H9 (cell line): ENCODE results near the gene LRMDA. TPM values are rescaled to one million over a fixed set of nuclear protein-coding genes. Genes with fewer than 3 reads are reported as not detected.

Experiments
- DNase-seq: peaks from one replicate; pipeline ENCODE4 v3.0.0-alpha.2; 2017
- H2AFZ ChIP-seq: one replicate; pipeline ENCODE4 v1.6.1; 2013; ENCODE audit warnings: mild to moderate bottlenecking, low read length, control low read depth, moderate library complexity
- H2AK5ac ChIP-seq: 2 replicates; pipeline ENCODE4 v1.6.1; 2013; ENCODE audit warnings: low read length, control low read depth, mixed read lengths; ENCODE audit not compliant: insufficient read length
- H2BK120ac ChIP-seq: one replicate; pipeline ENCODE4 v1.6.1; 2013; ENCODE audit warnings: low read depth, mild to moderate bottlenecking, low read length, control low read depth, inconsistent platforms; ENCODE audit not compliant: poor library complexity, severe bottlenecking
- H2BK12ac ChIP-seq: 2 replicates; pipeline ENCODE4 v1.6.1; 2013; ENCODE audit warnings: low read length, control low read depth, mixed read lengths, low read depth; ENCODE audit not compliant: insufficient read length
- H2BK15ac ChIP-seq: 2 replicates; pipeline ENCODE4 v1.6.1; 2013; ENCODE audit warnings: low read depth, low read length, control low read depth
- H2BK20ac ChIP-seq: one replicate; pipeline ENCODE4 v1.6.1; 2013; ENCODE audit warnings: low read depth, mild to moderate bottlenecking, low read length, control low read depth, inconsistent platforms; ENCODE audit not compliant: poor library complexity, severe bottlenecking
- H2BK5ac ChIP-seq: 2 replicates; pipeline ENCODE4 v1.6.1; 2013; ENCODE audit warnings: low read length, control low read depth, mixed read lengths; ENCODE audit not compliant: insufficient read length
- H3K14ac ChIP-seq: 2 replicates; pipeline ENCODE4 v1.6.1; 2013; ENCODE audit warnings: low read length, control low read depth; ENCODE audit not compliant: insufficient read depth
- H3K18ac ChIP-seq: 2 replicates; pipeline ENCODE4 v1.6.1; 2013; ENCODE audit warnings: low read depth, mild to moderate bottlenecking, mixed read lengths, low read length, control low read depth; ENCODE audit not compliant: insufficient read length
- H3K23ac ChIP-seq: 2 replicates; pipeline ENCODE4 v1.6.1; 2013; ENCODE audit warnings: low read length, control low read depth, mixed read lengths, low read depth; ENCODE audit not compliant: insufficient read length
- H3K23me2 ChIP-seq: 2 replicates; pipeline ENCODE4 v1.6.1; 2013; ENCODE audit warnings: low read depth, mild to moderate bottlenecking, mixed read lengths, low read length, control low read depth; ENCODE audit not compliant: insufficient read length, poor library complexity, severe bottlenecking
- H3K27ac ChIP-seq: 2 replicates; pipeline ENCODE4 v1.5.1; 2013; ENCODE audit warnings: low read length, control low read depth, mixed read lengths, low read depth; ENCODE audit not compliant: insufficient read length
- H3K27me3 ChIP-seq: 2 replicates; pipeline ENCODE4 v1.6.1; 2013; ENCODE audit warnings: low read length, control low read depth, inconsistent platforms; ENCODE audit not compliant: insufficient read depth
- H3K4ac ChIP-seq: 2 replicates; pipeline ENCODE4 v1.6.1; 2013; ENCODE audit warnings: low read depth, mild to moderate bottlenecking, control low read depth, inconsistent platforms, low read length, moderate library complexity
- H3K4me1 ChIP-seq: 2 replicates; pipeline ENCODE4 v1.6.1; 2013; ENCODE audit warnings: low read length, control low read depth, inconsistent platforms; ENCODE audit not compliant: insufficient read depth
- H3K4me2 ChIP-seq: 2 replicates; pipeline ENCODE4 v1.6.1; 2013; ENCODE audit warnings: low read length, control low read depth, mixed read lengths; ENCODE audit not compliant: insufficient read length, insufficient read depth
- H3K56ac ChIP-seq: 2 replicates; pipeline ENCODE4 v1.6.1; 2013; ENCODE audit warnings: low read depth, mild to moderate bottlenecking, mixed read lengths, low read length, control low read depth; ENCODE audit not compliant: insufficient read length
- H3K79me1 ChIP-seq: 2 replicates; pipeline ENCODE4 v1.6.1; 2013; ENCODE audit warnings: low read depth, mild to moderate bottlenecking, moderate library complexity, low read length, control low read depth, inconsistent platforms; ENCODE audit not compliant: insufficient read depth, poor library complexity, severe bottlenecking
- H3K79me2 ChIP-seq: 2 replicates; pipeline ENCODE4 v1.6.1; 2013; ENCODE audit warnings: low read length, control low read depth, inconsistent platforms; ENCODE audit not compliant: insufficient read depth
- H3K9ac ChIP-seq: 2 replicates; pipeline ENCODE4 v1.6.1; 2013; ENCODE audit warnings: low read length, control low read depth, mixed read lengths; ENCODE audit not compliant: insufficient read length; ENCODE audit errors: extremely low read depth
- H3K9me3 ChIP-seq: one replicate; pipeline ENCODE4 v1.6.1; 2013; ENCODE audit warnings: low read depth, low read length, inconsistent platforms; ENCODE audit not compliant: control insufficient read depth
- H3T11ph ChIP-seq: one replicate; pipeline ENCODE4 v1.6.1; 2013; ENCODE audit warnings: mild to moderate bottlenecking, low read length, control low read depth, inconsistent platforms
- H4K20me1 ChIP-seq: one replicate; pipeline ENCODE4 v1.6.1; 2013; ENCODE audit not compliant: control insufficient read depth, insufficient read length, insufficient read depth
- H4K5ac ChIP-seq: 2 replicates; pipeline ENCODE4 v1.6.1; 2013; ENCODE audit warnings: low read depth, mild to moderate bottlenecking, mixed read lengths, low read length, control low read depth; ENCODE audit not compliant: insufficient read length
- H4K8ac ChIP-seq: replicated peaks from 2 replicates; pipeline ENCODE4 v1.6.1; 2013; ENCODE audit warnings: low read length, control low read depth, mixed read lengths, low read depth; ENCODE audit not compliant: insufficient read length
- H4K91ac ChIP-seq: 2 replicates; pipeline ENCODE4 v1.6.1; 2013; ENCODE audit warnings: low read depth, mild to moderate bottlenecking, moderate library complexity, mixed read lengths, low read length, control low read depth; ENCODE audit not compliant: insufficient read length
- H3K27ac Mint-ChIP-seq, 3 experiments: 2 replicates in 2 of 3; 3 replicates in 1 of 3; pipeline ENCODE4 v1.8.0; 2020 to 2021; ENCODE audit warnings: mixed read lengths in 3 of 3, mild to moderate bottlenecking in 1 of 3, moderate library complexity in 1 of 3
- H3K27me3 Mint-ChIP-seq: 2 replicates; pipeline ENCODE4 v1.8.0; 2021; ENCODE audit warnings: low read depth, mild to moderate bottlenecking, moderate library complexity, mixed read lengths
- H3K36me3 Mint-ChIP-seq, 3 experiments: 2 replicates in 2 of 3; 3 replicates in 1 of 3; pipeline ENCODE4 v1.8.0; 2020 to 2021; ENCODE audit warnings: low read depth in 3 of 3, mixed read lengths in 3 of 3; ENCODE audit not compliant: insufficient read depth in 1 of 3
- H3K4me1 Mint-ChIP-seq, 2 experiments: 2 replicates each; pipeline ENCODE4 v1.8.0; 2020; ENCODE audit warnings: mixed read lengths in 2 of 2
- H3K4me3 Mint-ChIP-seq, 2 experiments: 2 replicates in 1 of 2; 3 replicates in 1 of 2; pipeline ENCODE4 v1.8.0; 2020 to 2021; ENCODE audit warnings: mild to moderate bottlenecking in 2 of 2, mixed read lengths in 2 of 2, moderate library complexity in 1 of 2
- H3K9me3 Mint-ChIP-seq, 2 experiments: 2 replicates in 1 of 2; 3 replicates in 1 of 2; pipeline ENCODE4 v1.8.0; 2020; ENCODE audit warnings: mild to moderate bottlenecking in 2 of 2, mixed read lengths in 2 of 2, moderate library complexity in 1 of 2
- WGBS: extraction: QIAGEN DNeasy Blood & Tissue Kit; methylation state at CpG from one replicate; pipeline ENCODE4 v1.1.7; 2013; ENCODE audit warnings: missing lambda C conversion rate, low lambda C conversion rate, mixed read lengths; ENCODE audit not compliant: insufficient read length; ENCODE audit errors: extremely low coverage; 5-methylcytosine and 5-hydroxymethylcytosine counted together
- total RNA-seq: library from RNA; stranded (reverse); gene quantifications from 2 replicates; pipeline ENCODE4 v1.2.1, GENCODE V29; 2021
- TF ChIP-seq, protein P1 (sequence below): fragments of 200-600 bp; sonication (generic); conservative IDR thresholded peaks from 3 replicates; pipeline ENCODE4 v1.8.0; 2021; ENCODE audit warnings: antibody characterized with exemption, mild to moderate bottlenecking

LRMDA gene
- total RNA-seq, 1 experiment from 2014 or later = 1.8 TPM

DNA sequence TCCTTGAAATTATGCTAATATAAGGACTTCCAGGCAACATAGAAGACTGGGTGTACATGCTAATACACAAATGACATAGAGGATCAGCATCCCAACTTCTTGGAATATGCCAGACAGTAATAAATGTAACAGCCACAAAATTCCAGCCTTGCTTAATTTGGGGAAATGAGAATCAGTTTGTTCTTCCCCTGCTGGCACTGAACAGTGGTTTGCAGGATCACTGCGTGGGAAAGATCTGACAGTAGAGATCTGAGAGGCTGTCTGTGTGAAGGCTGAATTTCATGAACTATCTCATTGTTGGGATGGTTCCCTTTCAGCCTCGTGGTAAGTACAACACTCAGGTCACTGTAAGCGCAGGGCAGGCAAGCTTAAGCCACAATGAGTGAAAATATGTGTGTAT, 1078.0 kb downstream of the LRMDA start:
- Mint-ChIP-seq H3K4me3 (no peak overlapping the region), H3K4me1 (no peaks in the 10 kb centered on the region; a peak in 1 of 4 replicates), H3K27me3 (no peaks in the 10 kb centered on the region), H3K27ac (no peak overlapping the region), H3K9me3 (peaks cover 0 to 7% of the 10 kb centered on the region in 2 experiments; a peak in 2 of 5 replicates), H3K36me3 (peaks cover 0 to 3% (median 0%) of the 10 kb centered on the region in 3 experiments; a peak in 1 of 7 replicates)
- Histone ChIP-seq H3T11ph (no peak overlapping the region), H4K91ac (no peak overlapping the region), H3K4me1 (no peaks in the 10 kb centered on the region), H2BK20ac (no peak overlapping the region), H2BK5ac (no peak overlapping the region), H2AFZ (no peak overlapping the region), H3K14ac (no peak overlapping the region), H4K20me1 (no peaks in the 10 kb centered on the region), H3K27me3 (no peaks in the 10 kb centered on the region), H3K27ac (no peak overlapping the region), H2BK12ac (no peak overlapping the region), H4K8ac (no peak overlapping the region), H4K5ac (no peak overlapping the region), H3K4me2 (no peak overlapping the region), H3K9me3 (no peaks in the 10 kb centered on the region), H3K4ac (no peak overlapping the region), H3K79me2 (no peaks in the 10 kb centered on the region), H3K23ac (no peak overlapping the region), H3K79me1 (no peaks in the 10 kb centered on the region), H3K23me2 (no peaks in the 10 kb centered on the region), H3K9ac (no peak overlapping the region), H2BK120ac (no peak overlapping the region), H3K56ac (no peak overlapping the region), H2BK15ac (no peak overlapping the region), H3K18ac (no peak overlapping the region), H2AK5ac (no peak overlapping the region)
- TF ChIP-seq, protein P1, sequence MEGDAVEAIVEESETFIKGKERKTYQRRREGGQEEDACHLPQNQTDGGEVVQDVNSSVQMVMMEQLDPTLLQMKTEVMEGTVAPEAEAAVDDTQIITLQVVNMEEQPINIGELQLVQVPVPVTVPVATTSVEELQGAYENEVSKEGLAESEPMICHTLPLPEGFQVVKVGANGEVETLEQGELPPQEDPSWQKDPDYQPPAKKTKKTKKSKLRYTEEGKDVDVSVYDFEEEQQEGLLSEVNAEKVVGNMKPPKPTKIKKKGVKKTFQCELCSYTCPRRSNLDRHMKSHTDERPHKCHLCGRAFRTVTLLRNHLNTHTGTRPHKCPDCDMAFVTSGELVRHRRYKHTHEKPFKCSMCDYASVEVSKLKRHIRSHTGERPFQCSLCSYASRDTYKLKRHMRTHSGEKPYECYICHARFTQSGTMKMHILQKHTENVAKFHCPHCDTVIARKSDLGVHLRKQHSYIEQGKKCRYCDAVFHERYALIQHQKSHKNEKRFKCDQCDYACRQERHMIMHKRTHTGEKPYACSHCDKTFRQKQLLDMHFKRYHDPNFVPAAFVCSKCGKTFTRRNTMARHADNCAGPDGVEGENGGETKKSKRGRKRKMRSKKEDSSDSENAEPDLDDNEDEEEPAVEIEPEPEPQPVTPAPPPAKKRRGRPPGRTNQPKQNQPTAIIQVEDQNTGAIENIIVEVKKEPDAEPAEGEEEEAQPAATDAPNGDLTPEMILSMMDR = no peak
- no peak for DNase-seq
- no CpG with 5 or more reads among the region's 3 CpGs for WGBS
